DND-41 (cell line): Measurements from ENCODE around the gene SLC22A7.

Source experiments
- EZH2 ChIP-seq: IDR thresholded peaks from 3 replicates; pipeline ENCODE4 v1.6.1; 2012; ENCODE audit warnings: borderline replicate concordance, low read depth, mild to moderate bottlenecking, moderate library complexity, low read length, inconsistent platforms; ENCODE audit not compliant: severe bottlenecking
- TF ChIP-seq, protein P1 (sequence below): IDR thresholded peaks from 2 replicates; pipeline ENCODE4 v1.5.1; 2012; ENCODE audit warnings: borderline replicate concordance, low read length, moderate library complexity, mild to moderate bottlenecking; ENCODE audit not compliant: poor library complexity, severe bottlenecking; ENCODE audit errors: extremely low read depth

DNA sequence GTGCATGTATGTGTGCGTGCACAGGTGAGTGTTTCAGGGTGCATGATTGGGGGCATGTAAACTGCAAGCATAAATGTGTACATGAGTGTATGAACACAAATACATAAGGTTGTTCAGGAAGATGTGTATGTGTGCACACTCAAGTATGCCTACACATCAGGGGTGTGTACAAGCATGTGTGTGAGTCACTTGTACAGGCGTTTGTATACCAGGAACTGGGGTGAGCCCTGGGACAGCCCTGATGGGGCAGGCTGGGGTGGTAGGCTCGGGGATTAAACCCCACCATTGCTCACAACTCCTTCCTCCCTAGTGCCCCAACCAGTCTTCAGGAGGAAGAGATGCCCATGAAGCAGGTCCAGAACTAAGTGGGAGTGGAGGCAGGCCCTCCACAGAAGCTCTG is 6.3 kb downstream of the SLC22A7 start:
- TF ChIP-seq, protein P1, sequence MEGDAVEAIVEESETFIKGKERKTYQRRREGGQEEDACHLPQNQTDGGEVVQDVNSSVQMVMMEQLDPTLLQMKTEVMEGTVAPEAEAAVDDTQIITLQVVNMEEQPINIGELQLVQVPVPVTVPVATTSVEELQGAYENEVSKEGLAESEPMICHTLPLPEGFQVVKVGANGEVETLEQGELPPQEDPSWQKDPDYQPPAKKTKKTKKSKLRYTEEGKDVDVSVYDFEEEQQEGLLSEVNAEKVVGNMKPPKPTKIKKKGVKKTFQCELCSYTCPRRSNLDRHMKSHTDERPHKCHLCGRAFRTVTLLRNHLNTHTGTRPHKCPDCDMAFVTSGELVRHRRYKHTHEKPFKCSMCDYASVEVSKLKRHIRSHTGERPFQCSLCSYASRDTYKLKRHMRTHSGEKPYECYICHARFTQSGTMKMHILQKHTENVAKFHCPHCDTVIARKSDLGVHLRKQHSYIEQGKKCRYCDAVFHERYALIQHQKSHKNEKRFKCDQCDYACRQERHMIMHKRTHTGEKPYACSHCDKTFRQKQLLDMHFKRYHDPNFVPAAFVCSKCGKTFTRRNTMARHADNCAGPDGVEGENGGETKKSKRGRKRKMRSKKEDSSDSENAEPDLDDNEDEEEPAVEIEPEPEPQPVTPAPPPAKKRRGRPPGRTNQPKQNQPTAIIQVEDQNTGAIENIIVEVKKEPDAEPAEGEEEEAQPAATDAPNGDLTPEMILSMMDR, result no peak
- no peak for TF ChIP-seq EZH2
